Effector CD4-positive, alpha-beta T cell (primary cell): ENCODE results near the gene TVP23C.
"Not testable (repeated sequence)": the region's sequence is repeated elsewhere in the genome, so short reads cannot be mapped to it uniquely, and the experiment has no call there.

Experiments used
- DNase-seq: peaks from one replicate; pipeline ENCODE4 v3.0.0-alpha.2; 2020

The TVP23C gene

GRCh38 chr17:15526292-15527218, 36.7 kb downstream of the TVP23C start:
- DNase-seq: not testable (repeated sequence)

GRCh38 chr17:15524990-15525985, 38.0 kb downstream of the TVP23C start:
- DNase-seq: not testable (repeated sequence)

DNA sequence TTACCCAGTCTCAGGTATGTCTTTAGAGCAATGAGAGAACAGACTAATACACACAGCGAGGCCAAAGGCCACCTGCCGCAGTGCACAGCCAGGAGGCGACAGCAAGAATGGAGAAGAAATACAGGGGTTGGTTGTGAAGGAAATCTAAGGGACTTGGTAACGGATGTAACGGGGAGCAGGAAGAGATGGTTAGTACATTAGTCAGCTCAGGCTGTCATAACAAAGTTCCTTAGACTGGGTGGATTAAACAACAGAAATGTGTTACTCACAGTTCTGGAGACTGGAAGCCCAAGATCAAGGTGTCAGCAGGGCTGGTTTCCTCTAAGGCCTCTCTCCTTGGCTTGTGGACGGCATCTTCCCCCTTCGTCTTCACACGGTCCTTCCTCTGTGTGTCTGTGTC, 47.1 kb downstream of the TVP23C start:
- DNase-seq: no peak

DNA sequence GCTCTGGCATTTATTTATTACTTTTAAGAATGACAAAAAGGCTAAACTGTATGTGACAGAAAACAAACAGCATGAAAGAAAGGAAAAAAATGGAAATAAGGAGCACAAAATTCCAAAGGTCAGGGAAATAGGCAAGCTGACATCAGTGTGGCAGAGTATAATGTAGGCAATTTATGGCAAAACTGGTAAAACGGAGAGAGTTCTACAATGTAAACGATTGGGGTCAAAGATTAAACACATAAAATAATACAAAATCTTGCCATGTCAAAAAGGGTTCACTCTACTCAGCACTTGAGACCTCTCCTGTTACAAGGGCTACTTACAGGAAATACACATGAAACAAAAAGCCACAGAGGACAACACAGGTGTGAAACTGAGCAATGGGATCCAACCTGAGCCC, 48.8 kb downstream of the TVP23C start:
- DNase-seq: no peak

- DNase-seq: no peak
Measured at GRCh38 chr17:15513856-15514459, 49.3 kb downstream of the TVP23C start.

DNA sequence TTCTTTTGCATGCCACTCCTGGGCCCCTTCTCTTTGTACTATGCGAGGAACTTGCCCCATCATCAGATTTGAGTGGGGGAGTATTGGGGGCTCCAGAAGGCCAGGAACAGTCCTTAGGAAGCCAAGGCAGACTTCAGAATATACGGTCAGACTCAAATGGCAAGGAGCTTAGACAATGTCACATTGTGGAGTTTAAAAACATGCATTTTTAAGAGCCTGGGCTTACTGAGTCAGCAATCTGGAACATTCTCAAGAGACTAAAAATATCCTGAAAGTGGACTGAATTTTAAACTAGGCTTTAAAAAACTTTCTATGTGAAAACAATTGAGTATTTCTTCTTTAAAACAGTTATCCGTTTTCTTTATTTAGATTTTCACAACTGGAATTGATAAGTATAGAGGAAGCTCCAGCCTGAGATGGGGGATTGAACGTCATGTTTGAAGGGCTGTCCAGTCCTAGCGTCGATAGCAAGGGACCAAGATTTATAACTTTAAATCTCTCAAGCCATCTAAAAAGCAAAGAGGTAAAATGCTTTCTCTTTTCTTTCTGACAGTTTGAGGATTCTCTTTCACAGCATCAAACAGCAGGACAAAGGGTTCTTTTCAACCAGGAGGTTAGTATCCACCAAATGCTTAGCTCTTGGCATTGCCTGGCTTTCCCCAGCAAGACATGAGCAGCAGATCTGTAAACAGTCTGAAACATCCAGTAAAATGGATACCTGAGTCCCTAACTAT, 50.1 kb downstream of the TVP23C start:
- no peak for DNase-seq

DNA sequence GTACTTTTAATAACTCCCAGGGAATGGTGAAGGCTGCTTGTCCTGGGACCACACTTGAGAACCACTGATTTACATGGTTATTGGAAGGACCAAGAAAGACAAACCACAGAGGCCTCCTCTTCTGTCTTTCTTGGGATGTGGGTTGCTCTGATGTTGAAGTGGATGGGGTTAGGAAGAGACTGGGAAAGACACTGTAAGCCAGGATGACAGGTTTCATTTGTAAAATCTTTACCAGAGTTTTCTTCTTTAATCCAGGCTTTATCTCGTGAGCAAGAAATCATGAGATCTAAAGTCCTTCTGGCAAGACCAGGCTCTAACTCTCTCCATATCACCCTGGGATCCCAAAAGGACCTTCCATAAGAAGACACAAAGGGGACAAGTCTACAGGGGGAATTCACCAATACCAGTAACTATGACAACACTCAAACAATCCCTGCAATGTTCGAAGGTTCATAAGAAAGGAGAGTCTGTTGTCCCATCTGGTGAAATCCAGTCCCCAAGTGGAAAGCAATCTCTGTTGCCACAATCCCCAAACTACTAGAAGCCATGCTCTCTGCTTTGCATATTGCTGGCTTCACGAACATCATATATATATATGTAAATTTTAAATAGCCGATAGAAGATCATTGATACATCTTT, 51.1 kb downstream of the TVP23C start:
- DNase-seq: no peak

DNA sequence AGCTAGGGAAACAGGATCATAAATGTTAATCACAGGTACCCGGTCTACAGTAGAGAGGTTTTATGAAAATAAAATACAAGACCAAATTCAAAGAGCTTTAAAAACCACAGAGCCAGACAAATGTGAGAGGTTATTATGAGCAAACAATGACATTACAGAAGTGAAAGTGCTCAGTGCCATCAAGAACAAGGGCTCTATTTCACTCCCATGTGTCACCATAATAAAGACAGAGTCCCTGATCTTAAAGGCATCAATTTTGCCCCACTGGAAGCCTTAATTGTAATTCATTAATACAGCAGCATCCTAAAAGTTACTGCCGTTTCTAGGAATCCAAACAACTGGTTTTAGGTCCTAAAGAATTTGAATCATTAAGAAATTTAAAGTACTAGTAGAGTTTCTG, 52.1 kb downstream of the TVP23C start:
- DNase-seq: no peak

GRCh38 chr17:15510361-15510760, 52.9 kb downstream of the TVP23C start:
- no peak for DNase-seq

DNA sequence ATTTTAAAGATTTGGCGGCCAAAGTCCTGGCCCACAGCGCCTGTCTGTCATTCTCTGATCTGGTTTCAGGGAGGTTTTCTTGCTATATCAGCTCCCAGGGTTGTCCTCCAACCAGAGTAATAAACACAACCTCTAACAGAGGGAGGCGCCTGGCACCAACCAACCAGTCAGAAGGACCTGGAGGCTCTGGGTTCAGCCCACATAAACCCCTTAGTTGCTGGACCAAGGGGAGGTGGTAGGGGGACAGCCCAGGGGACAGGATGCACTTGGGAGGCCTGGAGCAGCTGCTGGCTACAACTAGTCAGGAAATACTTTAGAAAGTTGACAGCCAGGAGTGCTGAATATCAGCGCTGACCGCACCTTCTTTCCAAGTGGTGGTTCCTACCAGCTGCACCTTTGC, 54.2 kb downstream of the TVP23C start:
- no peak for DNase-seq

GRCh38 chr17:15508466-15508865, 54.8 kb downstream of the TVP23C start:
- DNase-seq: no peak

DNA sequence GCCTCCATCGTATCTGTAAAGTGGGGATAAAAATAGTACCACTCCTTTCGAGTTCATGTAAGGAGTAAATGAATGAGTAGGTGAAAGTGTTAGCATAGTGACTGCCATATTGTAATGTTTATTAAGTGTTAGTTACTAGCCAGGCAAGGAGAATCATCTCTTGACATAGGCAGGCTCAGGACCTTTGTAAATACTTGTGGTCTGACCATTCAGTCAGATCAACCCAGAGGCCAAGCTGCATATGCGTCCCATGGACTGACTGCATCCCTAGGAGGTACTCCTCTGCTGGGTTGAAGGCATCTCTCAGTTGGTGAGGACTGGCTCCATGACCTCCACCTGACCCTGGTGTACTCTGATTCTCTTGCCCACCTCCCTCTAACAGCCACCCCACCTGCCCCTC, 55.4 kb downstream of the TVP23C start:
- no peak for DNase-seq

GRCh38 chr17:15507001-15507400, 56.3 kb downstream of the TVP23C start:
- no peak for DNase-seq

DNA sequence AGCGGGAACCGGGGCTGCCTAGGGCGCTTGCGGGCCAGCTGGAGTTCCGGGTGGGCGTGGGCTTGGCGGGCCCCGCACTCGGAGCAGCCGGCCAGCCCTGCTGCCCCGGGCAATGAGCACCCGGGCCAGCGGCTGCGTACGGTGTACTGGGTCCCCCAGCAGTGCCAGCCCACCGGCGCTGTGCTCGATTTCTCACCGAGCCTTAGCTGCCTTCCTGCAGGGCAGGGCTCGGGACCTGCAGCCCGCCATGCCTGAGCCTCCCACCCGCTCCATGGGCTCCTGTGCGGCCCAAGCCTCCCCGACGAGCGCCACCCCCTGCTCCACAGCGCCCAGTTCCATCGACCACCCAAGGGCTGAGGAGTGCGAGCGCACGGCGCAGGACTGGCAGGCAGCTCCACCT, 57.6 kb downstream of the TVP23C start:
- DNase-seq: not testable (repeated sequence)

DNA sequence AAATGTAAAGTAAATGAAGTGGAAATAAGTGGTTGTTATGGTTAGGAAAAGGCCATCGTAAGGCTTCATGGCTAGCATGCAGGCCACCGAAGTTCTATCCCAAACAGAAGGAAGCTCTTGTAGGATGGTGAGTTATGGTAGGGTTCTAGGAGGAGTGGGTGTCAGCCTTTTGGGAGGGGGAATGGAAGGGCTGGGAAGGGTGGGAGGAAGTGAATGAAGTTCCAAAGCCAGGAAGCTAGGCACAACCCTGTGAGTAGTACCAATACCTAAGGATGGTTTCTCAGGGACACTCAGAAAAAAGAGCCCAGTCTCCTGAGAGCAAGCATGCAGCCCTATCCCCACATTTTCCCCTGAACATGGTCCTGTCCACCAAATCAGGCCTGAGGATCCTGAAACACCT, 59.6 kb downstream of the TVP23C start:
- DNase-seq: no peak

GRCh38 chr17:15502369-15503112, 60.7 kb downstream of the TVP23C start:
- peak; percentile 46 for DNase-seq

GRCh38 chr17:15501793-15502192, 61.5 kb downstream of the TVP23C start:
- DNase-seq: no peak

- DNase-seq: no peak
Measured at GRCh38 chr17:15501282-15501681, 62.0 kb downstream of the TVP23C start.

DNA sequence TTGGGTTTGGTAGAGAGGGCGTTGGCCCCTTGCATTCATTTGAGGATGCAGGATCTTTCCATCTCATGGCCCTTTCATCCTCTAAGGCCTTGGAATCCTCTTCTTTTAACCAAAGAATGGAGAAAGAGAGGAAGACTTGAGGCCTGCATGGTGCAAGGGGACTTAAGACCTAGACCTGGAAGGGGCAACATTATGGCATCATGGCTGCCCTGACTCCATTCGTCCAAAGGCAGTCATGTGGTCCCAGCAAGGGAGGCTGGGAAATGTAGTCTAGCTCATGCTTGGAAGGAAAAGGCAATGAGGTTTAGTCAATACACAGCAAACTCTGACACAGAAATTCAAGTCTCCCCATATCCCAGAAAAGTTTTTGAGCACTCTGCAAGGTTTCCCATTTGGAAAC, 65.2 kb downstream of the TVP23C start:
- no peak for DNase-seq

- DNase-seq: no peak
Measured at GRCh38 chr17:15496735-15497670, 66.3 kb downstream of the TVP23C start.
